PC-3 (cell line): ENCODE results near the gene EDIL3. TPM values are rescaled to one million over a fixed set of nuclear protein-coding genes. Genes with fewer than 3 reads are reported as not detected.
A peak's percentile ranks its signal among the peaks of the same experiment; 100 is the strongest.

Source experiments
- ATAC-seq: fragments of 200-7000 bp; cut with Tn5 transposase; 2 replicates; pipeline ENCODE4 v1.9.1; 2020; ENCODE audit warnings: mild to moderate bottlenecking, moderate library complexity
- BruUV-seq: library from RNA; stranded (reverse); fragments of 400-500 nt; replicated peaks from 2 replicates; lab custom pipeline; 2021; lab: Mats Ljungman, UMichigan
- CTCF ChIA-PET: fragments of 300-600 bp; sonication (Branson Sonifier 250); formaldehyde crosslinking; loops from one replicate; lab custom pipeline; 2022; ENCODE audit warnings: antibody characterized with exemption; lab: Charles Lee
- POLR2A ChIA-PET: fragments of 300-600 bp; sonication (Branson Sonifier 250); formaldehyde crosslinking; loops from one replicate; lab custom pipeline; 2022; ENCODE audit warnings: antibody characterized with exemption; ENCODE audit not compliant: unreplicated experiment; lab: Charles Lee
- DNase-seq: peaks from one replicate; pipeline ENCODE4 v3.0.0-alpha.2; 2015
- H2AFZ ChIP-seq: fragments of 300-600 bp; sonication (generic); 2 replicates; pipeline ENCODE4 v1.6.0; 2016; ENCODE audit warnings: antibody characterized with exemption, low read length
- H3F3A ChIP-seq: fragments of 300-600 bp; sonication (generic); one replicate; pipeline ENCODE4 v1.6.0; 2017; ENCODE audit warnings: antibody characterized with exemption, low read length, control low read depth, mild to moderate bottlenecking; ENCODE audit not compliant: unreplicated experiment
- H3K27ac ChIP-seq: fragments of 300-600 bp; sonication (generic); 2 replicates; pipeline ENCODE4 v1.5.1; 2016; ENCODE audit warnings: mild to moderate bottlenecking, low read length
- H3K27me3 ChIP-seq: fragments of 300-600 bp; sonication (generic); 2 replicates; pipeline ENCODE4 v1.6.1; 2016; ENCODE audit warnings: low read length, mixed read lengths
- H3K36me3 ChIP-seq: fragments of 300-600 bp; sonication (generic); 2 replicates; pipeline ENCODE4 v1.6.1; 2016; ENCODE audit warnings: low read depth, mixed run types, low read length, mixed read lengths
- H3K4me1 ChIP-seq: fragments of 300-600 bp; sonication (generic); 2 replicates; pipeline ENCODE4 v1.5.1; 2016; ENCODE audit warnings: low read length; ENCODE audit not compliant: insufficient read depth
- H3K4me2 ChIP-seq: fragments of 300-600 bp; sonication (generic); 2 replicates; pipeline ENCODE4 v1.6.0; 2016; ENCODE audit warnings: low read length
- H3K4me3 ChIP-seq: fragments of 300-600 bp; sonication (generic); 2 replicates; pipeline ENCODE4 v1.5.1; 2016; ENCODE audit warnings: mild to moderate bottlenecking, low read length, mixed read lengths
- H3K79me2 ChIP-seq: fragments of 300-600 bp; sonication (generic); 2 replicates; pipeline ENCODE4 v1.6.1; 2017; ENCODE audit warnings: low read length, mixed read lengths
- H3K9ac ChIP-seq: fragments of 300-600 bp; sonication (generic); 2 replicates; pipeline ENCODE4 v1.6.0; 2016; ENCODE audit warnings: mild to moderate bottlenecking, low read length
- H3K9me2 ChIP-seq: fragments of 300-600 bp; sonication (generic); replicated peaks from 2 replicates; pipeline ENCODE4 v1.6.1; 2016; ENCODE audit warnings: mixed run types, low read length, mixed read lengths
- H3K9me3 ChIP-seq: fragments of 300-600 bp; sonication (generic); 2 replicates; pipeline ENCODE4 v1.6.1; 2016; ENCODE audit warnings: low read length, mixed read lengths
- H4K20me1 ChIP-seq: fragments of 300-600 bp; sonication (generic); 2 replicates; pipeline ENCODE4 v1.6.1; 2016; ENCODE audit warnings: low read length, mixed read lengths
- CTCF ChIP-seq: fragments of 300-600 bp; sonication (generic); conservative IDR thresholded peaks from 2 replicates; pipeline ENCODE4 v1.5.1; 2017; ENCODE audit warnings: antibody characterized with exemption, low read depth, mild to moderate bottlenecking, low read length
- EZH2 ChIP-seq: fragments of 300-600 bp; sonication (generic); IDR thresholded peaks from one replicate; pipeline ENCODE4 v1.6.1; 2017; ENCODE audit warnings: antibody characterized with exemption, mild to moderate bottlenecking, low read length; ENCODE audit not compliant: unreplicated experiment
- EZH2phosphoT487 ChIP-seq: fragments of 300-600 bp; sonication (generic); IDR thresholded peaks from 2 replicates; pipeline ENCODE4 v1.6.1; 2018; ENCODE audit warnings: mild to moderate bottlenecking, antibody characterized with exemption, low read length, borderline replicate concordance
- intact Hi-C: fragments of 100-400 bp; cut with micrococcal nuclease; formaldehyde crosslinking; loops from 2 replicates; pipeline ENCODE4 v1.9.0; 2023
- total RNA-seq: library from RNA; depleted of rRNA; stranded (reverse); fragments of >200 nt; gene quantifications from 2 replicates; pipeline ENCODE4 v1.2.3, GENCODE V29; 2014

Gene EDIL3
- total RNA-seq, 1 experiment from 2014 or later: 13.8 TPM

- Histone ChIP-seq H3K9ac (no peak overlapping the region), H3F3A (no peaks in the 10 kb centered on the region), H2AFZ (no peak overlapping the region), H3K4me2 (no peak overlapping the region), H3K79me2 (no peaks in the 10 kb centered on the region), H4K20me1 (no peaks in the 10 kb centered on the region), H3K4me1 (no peaks in the 10 kb centered on the region), H3K4me3 (no peak overlapping the region), H3K36me3 (no peaks in the 10 kb centered on the region), H3K9me2 (no peaks in the 10 kb centered on the region), H3K9me3 (no peaks in the 10 kb centered on the region), H3K27ac (no peak overlapping the region), H3K27me3 (no peaks in the 10 kb centered on the region)
- no peak for DNase-seq
- no peak for ATAC-seq
- TF ChIP-seq CTCF (no peak), EZH2phosphoT487 (no peak), EZH2 (no peak)
- intact Hi-C loops: loop anchor here (5.0 kb wide), 1 partner anchor 107 kb away; the partner anchor contains the start of gene EDIL3
- POLR2A ChIA-PET: no interaction called here
- CTCF ChIA-PET: no interaction called here
- no TSS peak for BruUV-seq
Observed at GRCh38 chr5:84275609-84276008, 109.1 kb downstream of the EDIL3 start.

- POLR2A ChIA-PET: interaction anchor here (0.5 kb wide), 1 partner anchor 449 kb away, joined by 3 read pairs; no protein-coding TSS in a partner anchor
- no peaks in the 10 kb centered on the region for H3K9me2 ChIP-seq
- TF ChIP-seq EZH2phosphoT487 (no peak), EZH2 (no peak), CTCF (peak; percentile 72)
- no peak overlapping the region for H3K27ac ChIP-seq
- no peaks in the 10 kb centered on the region for H3K36me3 ChIP-seq
- H3K9ac ChIP-seq: no peak overlapping the region
- H2AFZ ChIP-seq: no peak overlapping the region
- no peak overlapping the region for H3K4me2 ChIP-seq
- no peaks in the 10 kb centered on the region for H3K4me1 ChIP-seq
- DNase-seq: peak; percentile 60
- no peaks in the 10 kb centered on the region for H3K9me3 ChIP-seq
- no peaks in the 10 kb centered on the region for H4K20me1 ChIP-seq
- intact Hi-C loops: loop anchor here (5.0 kb wide), 2 partner anchors 107 to 772 kb away; partner anchors contain the start of gene EDIL3
- no peak overlapping the region for H3K4me3 ChIP-seq
- no peaks in the 10 kb centered on the region for H3K79me2 ChIP-seq
- H3K27me3 ChIP-seq: no peaks in the 10 kb centered on the region
- H3F3A ChIP-seq: no peaks in the 10 kb centered on the region
- no TSS peak for BruUV-seq
- ATAC-seq: no peak
- CTCF ChIA-PET: no interaction called here
Observed at GRCh38 chr5:84274585-84275468, 109.9 kb downstream of the EDIL3 start.

GRCh38 chr5:84273517-84273883, 111.2 kb downstream of the EDIL3 start:
- H3K27me3 ChIP-seq: no peaks in the 10 kb centered on the region
- no peak overlapping the region for H3K27ac ChIP-seq
- ATAC-seq (no peak), DNase-seq (no peak)
- no peak overlapping the region for H3K4me3 ChIP-seq
- intact Hi-C loops: loop anchor here (5.0 kb wide), 1 partner anchor 774 kb away; no protein-coding TSS in a partner anchor
- H3K9ac ChIP-seq: no peak overlapping the region
- H3K79me2 ChIP-seq: no peaks in the 10 kb centered on the region
- POLR2A ChIA-PET: no interaction called here
- H3K9me3 ChIP-seq: no peaks in the 10 kb centered on the region
- TF ChIP-seq EZH2: no peak
- no peak for TF ChIP-seq CTCF
- no peak for TF ChIP-seq EZH2phosphoT487
- CTCF ChIA-PET: no interaction called here
- H4K20me1 ChIP-seq: no peaks in the 10 kb centered on the region
- no peaks in the 10 kb centered on the region for H3F3A ChIP-seq
- no peak overlapping the region for H3K4me2 ChIP-seq
- no peaks in the 10 kb centered on the region for H3K36me3 ChIP-seq
- no peaks in the 10 kb centered on the region for H3K4me1 ChIP-seq
- H2AFZ ChIP-seq: no peak overlapping the region
- BruUV-seq: no TSS peak
- H3K9me2 ChIP-seq: no peaks in the 10 kb centered on the region
